HL-60 (cell line): Measurements from ENCODE around the gene HCRTR1.

Experiments used
- DNase-seq, 2 experiments: peaks; one replicate each; pipeline ENCODE4 v3.0.0-alpha.2; 2010 to 2020; ENCODE audit warnings: low read depth in 1 of 2, low spot score in 1 of 2
- H3K27ac ChIP-seq: fragments of 250-450 bp; sonication (Bioruptor Pico); replicated peaks from 2 replicates; pipeline ENCODE4 v1.5.1; 2020; ENCODE audit warnings: mild to moderate bottlenecking, moderate library complexity
- H3K27me3 ChIP-seq: fragments of 250-450 bp; sonication (Bioruptor Pico); 2 replicates; pipeline ENCODE4 v1.5.1; 2021; ENCODE audit warnings: mild to moderate bottlenecking, moderate library complexity; ENCODE audit not compliant: insufficient read depth, poor library complexity, severe bottlenecking
- H3K4me3 ChIP-seq: replicated peaks from 2 replicates; pipeline ENCODE4 v1.5.1; 2011; ENCODE audit warnings: mild to moderate bottlenecking, control low read depth, low read length; ENCODE audit not compliant: insufficient read depth
- CTCF ChIP-seq: IDR thresholded peaks from one replicate; pipeline ENCODE4 v1.5.1; 2011; ENCODE audit warnings: low read length, control low read depth, inconsistent platforms; ENCODE audit not compliant: insufficient read depth
- GABPA ChIP-seq: IDR thresholded peaks from 2 replicates; pipeline ENCODE4 v1.6.1; 2012; ENCODE audit warnings: low read depth
- POLR2AphosphoS5 ChIP-seq: IDR thresholded peaks from 2 replicates; pipeline ENCODE4 v1.6.1; 2012; ENCODE audit warnings: low read depth
- SPI1 ChIP-seq: IDR thresholded peaks from 2 replicates; pipeline ENCODE4 v1.6.1; 2012; ENCODE audit warnings: low read depth, mild to moderate bottlenecking, borderline replicate concordance
- TF ChIP-seq, protein P1 (sequence below): IDR thresholded peaks from 2 replicates; pipeline ENCODE4 v1.6.1; 2012; ENCODE audit warnings: low read depth; ENCODE audit not compliant: insufficient replicate concordance

Gene HCRTR1

DNA sequence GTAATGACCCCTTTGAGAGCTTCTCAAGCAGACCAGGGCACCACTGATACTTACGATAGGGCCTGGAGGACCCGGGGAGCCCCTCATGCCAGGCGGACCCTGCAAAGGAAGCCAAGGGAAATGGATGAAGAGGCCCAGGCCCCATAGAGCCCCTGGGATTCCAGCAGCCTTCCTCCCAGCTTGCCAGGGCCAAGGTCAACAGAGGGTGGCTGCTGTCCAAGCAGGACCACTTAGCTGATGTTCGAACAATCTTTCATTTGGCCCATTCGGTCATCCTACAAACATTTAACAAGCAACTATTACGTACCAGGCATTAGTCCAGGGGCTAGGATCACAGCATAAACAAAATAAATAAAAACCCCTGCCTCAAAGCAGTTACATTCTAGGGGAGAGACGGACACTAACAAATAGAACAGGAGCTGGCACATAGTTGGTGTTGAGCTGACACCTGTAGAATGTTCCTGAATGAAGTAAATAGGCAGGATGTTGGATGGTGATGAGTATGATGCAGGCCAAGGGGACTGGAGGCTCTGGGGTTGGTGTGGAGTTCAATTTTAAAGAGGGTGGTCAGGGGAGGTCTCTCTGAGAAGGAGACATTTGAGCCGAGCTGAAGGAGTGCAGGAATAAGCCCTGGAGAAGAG lies 54.2 kb downstream of the HCRTR1 start:
- TF ChIP-seq SPI1 = no peak
- Histone ChIP-seq H3K27me3 (peaks cover 15% of the 10 kb centered on the region), H3K27ac (no peak overlapping the region), H3K4me3 (no peak overlapping the region)
- DNase-seq = no peak

DNA sequence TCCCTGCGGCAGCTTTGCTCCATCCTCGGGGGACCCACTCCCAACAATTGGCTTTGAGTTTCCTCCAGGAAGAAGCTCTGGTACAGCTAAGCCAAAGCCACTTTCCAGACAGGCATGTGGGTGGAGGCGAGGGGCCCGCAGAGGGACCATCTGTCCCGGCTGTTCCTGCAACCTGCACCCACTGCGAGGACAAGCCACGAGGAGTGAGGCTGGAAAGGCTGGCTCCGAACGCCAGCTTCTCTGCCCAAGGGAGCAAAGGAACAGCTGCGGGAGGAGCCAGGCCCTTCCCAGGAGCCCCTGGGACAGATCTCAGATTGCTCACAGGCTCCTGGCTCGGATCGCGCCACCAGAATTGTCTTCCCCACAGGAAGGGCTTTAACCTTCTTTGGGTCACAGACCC lies 55.5 kb downstream of the HCRTR1 start:
- Histone ChIP-seq H3K27me3 (peaks cover 15% of the 10 kb centered on the region), H3K4me3 (no peak overlapping the region), H3K27ac (no peak overlapping the region)
- TF ChIP-seq POLR2AphosphoS5 = no peak
- no peak for TF ChIP-seq SPI1
- no peak for TF ChIP-seq CTCF
- TF ChIP-seq, protein P1, sequence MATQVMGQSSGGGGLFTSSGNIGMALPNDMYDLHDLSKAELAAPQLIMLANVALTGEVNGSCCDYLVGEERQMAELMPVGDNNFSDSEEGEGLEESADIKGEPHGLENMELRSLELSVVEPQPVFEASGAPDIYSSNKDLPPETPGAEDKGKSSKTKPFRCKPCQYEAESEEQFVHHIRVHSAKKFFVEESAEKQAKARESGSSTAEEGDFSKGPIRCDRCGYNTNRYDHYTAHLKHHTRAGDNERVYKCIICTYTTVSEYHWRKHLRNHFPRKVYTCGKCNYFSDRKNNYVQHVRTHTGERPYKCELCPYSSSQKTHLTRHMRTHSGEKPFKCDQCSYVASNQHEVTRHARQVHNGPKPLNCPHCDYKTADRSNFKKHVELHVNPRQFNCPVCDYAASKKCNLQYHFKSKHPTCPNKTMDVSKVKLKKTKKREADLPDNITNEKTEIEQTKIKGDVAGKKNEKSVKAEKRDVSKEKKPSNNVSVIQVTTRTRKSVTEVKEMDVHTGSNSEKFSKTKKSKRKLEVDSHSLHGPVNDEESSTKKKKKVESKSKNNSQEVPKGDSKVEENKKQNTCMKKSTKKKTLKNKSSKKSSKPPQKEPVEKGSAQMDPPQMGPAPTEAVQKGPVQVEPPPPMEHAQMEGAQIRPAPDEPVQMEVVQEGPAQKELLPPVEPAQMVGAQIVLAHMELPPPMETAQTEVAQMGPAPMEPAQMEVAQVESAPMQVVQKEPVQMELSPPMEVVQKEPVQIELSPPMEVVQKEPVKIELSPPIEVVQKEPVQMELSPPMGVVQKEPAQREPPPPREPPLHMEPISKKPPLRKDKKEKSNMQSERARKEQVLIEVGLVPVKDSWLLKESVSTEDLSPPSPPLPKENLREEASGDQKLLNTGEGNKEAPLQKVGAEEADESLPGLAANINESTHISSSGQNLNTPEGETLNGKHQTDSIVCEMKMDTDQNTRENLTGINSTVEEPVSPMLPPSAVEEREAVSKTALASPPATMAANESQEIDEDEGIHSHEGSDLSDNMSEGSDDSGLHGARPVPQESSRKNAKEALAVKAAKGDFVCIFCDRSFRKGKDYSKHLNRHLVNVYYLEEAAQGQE = no peak
- TF ChIP-seq GABPA = no peak
- no peak for DNase-seq

GRCh38 chr1:31673433-31673832 lies 55.9 kb downstream of the HCRTR1 start:
- Histone ChIP-seq H3K27ac (no peak overlapping the region), H3K4me3 (no peak overlapping the region), H3K27me3 (peaks cover 15% of the 10 kb centered on the region)
- TF ChIP-seq CTCF = no peak
- TF ChIP-seq, protein P1 = no peak
- no peak for DNase-seq

- Histone ChIP-seq H3K27ac (no peak overlapping the region), H3K4me3 (no peak overlapping the region), H3K27me3 (peaks cover 15% of the 10 kb centered on the region)
- DNase-seq = no peak
- no peak for TF ChIP-seq POLR2AphosphoS5
- TF ChIP-seq, protein P1 = no peak
Observed at GRCh38 chr1:31674626-31675025, 57.1 kb downstream of the HCRTR1 start.
